Nephron progenitor cell (in vitro differentiated cells): Measurements from ENCODE around the gene TMPRSS11F.

ENCODE experiments used
- DNase-seq: peaks from one replicate; pipeline ENCODE4 v3.0.0; 2021
- H3K27ac Mint-ChIP-seq: 2 replicates; pipeline ENCODE4 v1.8.0; 2021; ENCODE audit warnings: mild to moderate bottlenecking, moderate library complexity, mixed read lengths
- H3K27me3 Mint-ChIP-seq: 2 replicates; pipeline ENCODE4 v1.8.0; 2021; ENCODE audit warnings: mild to moderate bottlenecking, low read depth, mixed read lengths; ENCODE audit not compliant: poor library complexity
- H3K36me3 Mint-ChIP-seq: 2 replicates; pipeline ENCODE4 v1.8.0; 2021; ENCODE audit warnings: low read depth, mixed read lengths
- H3K4me1 Mint-ChIP-seq: 2 replicates; pipeline ENCODE4 v1.8.0; 2021; ENCODE audit warnings: mixed read lengths
- H3K4me3 Mint-ChIP-seq: 2 replicates; pipeline ENCODE4 v1.8.0; 2021; ENCODE audit warnings: mild to moderate bottlenecking, moderate library complexity, mixed read lengths
- H3K9me3 Mint-ChIP-seq: 2 replicates; pipeline ENCODE4 v1.8.0; 2021; ENCODE audit warnings: mild to moderate bottlenecking, moderate library complexity, mixed read lengths
- TF ChIP-seq, protein P1 (sequence below): fragments of 200-600 bp; sonication (generic); IDR thresholded peaks from 2 replicates; pipeline ENCODE4 v1.5.0; 2021; ENCODE audit warnings: antibody characterized with exemption

The TMPRSS11F gene

GRCh38 chr4:68145261-68145660 is 15.6 kb upstream of the TMPRSS11F start:
- TF ChIP-seq, protein P1, sequence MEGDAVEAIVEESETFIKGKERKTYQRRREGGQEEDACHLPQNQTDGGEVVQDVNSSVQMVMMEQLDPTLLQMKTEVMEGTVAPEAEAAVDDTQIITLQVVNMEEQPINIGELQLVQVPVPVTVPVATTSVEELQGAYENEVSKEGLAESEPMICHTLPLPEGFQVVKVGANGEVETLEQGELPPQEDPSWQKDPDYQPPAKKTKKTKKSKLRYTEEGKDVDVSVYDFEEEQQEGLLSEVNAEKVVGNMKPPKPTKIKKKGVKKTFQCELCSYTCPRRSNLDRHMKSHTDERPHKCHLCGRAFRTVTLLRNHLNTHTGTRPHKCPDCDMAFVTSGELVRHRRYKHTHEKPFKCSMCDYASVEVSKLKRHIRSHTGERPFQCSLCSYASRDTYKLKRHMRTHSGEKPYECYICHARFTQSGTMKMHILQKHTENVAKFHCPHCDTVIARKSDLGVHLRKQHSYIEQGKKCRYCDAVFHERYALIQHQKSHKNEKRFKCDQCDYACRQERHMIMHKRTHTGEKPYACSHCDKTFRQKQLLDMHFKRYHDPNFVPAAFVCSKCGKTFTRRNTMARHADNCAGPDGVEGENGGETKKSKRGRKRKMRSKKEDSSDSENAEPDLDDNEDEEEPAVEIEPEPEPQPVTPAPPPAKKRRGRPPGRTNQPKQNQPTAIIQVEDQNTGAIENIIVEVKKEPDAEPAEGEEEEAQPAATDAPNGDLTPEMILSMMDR: no peak
- H3K36me3 Mint-ChIP-seq: no peaks in the 10 kb centered on the region
- H3K27ac Mint-ChIP-seq: no peak overlapping the region
- peaks cover 11% of the 10 kb centered on the region for H3K9me3 Mint-ChIP-seq
- peaks cover 2% of the 10 kb centered on the region for H3K27me3 Mint-ChIP-seq
- no peaks in the 10 kb centered on the region for H3K4me1 Mint-ChIP-seq
- no peak for DNase-seq
- no peak overlapping the region for H3K4me3 Mint-ChIP-seq

- DNase-seq: no peak
- no peaks in the 10 kb centered on the region for H3K9me3 Mint-ChIP-seq
- no peaks in the 10 kb centered on the region for H3K36me3 Mint-ChIP-seq
- no peaks in the 10 kb centered on the region for H3K27me3 Mint-ChIP-seq
- no peak overlapping the region for H3K27ac Mint-ChIP-seq
- no peak overlapping the region for H3K4me3 Mint-ChIP-seq
- H3K4me1 Mint-ChIP-seq: no peaks in the 10 kb centered on the region
- TF ChIP-seq, protein P1: no peak
These were observed 12.2 kb upstream of the TMPRSS11F start for GRCh38 chr4:68141852-68142251.

DNA sequence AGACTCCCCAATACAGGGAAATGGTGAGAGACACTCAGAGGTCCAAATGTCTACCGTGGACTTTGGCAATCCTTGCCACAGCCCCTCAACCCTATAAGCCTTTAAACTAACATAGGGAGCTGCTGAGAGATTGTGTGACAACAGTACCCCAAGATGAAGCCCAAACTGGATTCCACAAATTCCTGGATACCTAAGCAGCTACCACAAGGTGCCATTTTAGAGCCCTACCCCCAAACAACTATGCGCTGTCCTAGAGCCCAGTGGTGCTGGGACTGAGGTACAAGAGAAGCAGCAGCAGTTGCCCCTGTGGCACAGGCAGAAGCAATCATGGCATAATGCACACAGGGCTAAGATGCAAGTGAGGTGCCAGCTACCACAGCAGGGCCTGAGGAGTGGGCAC is 2.7 kb upstream of the TMPRSS11F start:
- TF ChIP-seq, protein P1: no peak
- H3K4me1 Mint-ChIP-seq: no peaks in the 10 kb centered on the region
- no peak for DNase-seq
- no peaks in the 10 kb centered on the region for H3K9me3 Mint-ChIP-seq
- no peaks in the 10 kb centered on the region for H3K36me3 Mint-ChIP-seq
- no peak overlapping the region for H3K27ac Mint-ChIP-seq
- no peaks in the 10 kb centered on the region for H3K27me3 Mint-ChIP-seq
- no peak overlapping the region for H3K4me3 Mint-ChIP-seq

DNA sequence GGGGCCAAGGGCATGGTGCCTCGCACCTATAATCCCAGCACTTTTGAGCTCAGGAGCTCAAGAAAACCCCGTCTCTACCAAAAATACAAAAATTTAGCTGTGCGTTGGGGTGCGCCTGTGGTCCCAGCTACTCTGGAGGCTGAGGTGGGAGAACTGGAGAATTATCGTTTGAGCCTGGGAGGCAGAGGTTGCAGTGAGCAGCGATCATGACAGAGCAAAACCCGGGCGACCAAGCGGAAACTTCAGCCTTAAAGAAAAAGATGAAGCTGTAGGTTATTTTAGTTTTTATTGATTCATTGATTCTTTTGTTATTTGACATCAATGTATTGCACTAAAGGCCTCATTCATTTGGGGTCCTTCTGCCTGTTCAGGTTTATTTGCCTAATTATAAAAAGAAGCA is 5.4 kb downstream of the TMPRSS11F start:
- H3K4me3 Mint-ChIP-seq: no peak overlapping the region
- TF ChIP-seq, protein P1: no peak
- H3K27me3 Mint-ChIP-seq: no peaks in the 10 kb centered on the region
- no peak overlapping the region for H3K27ac Mint-ChIP-seq
- H3K36me3 Mint-ChIP-seq: no peaks in the 10 kb centered on the region
- no peaks in the 10 kb centered on the region for H3K4me1 Mint-ChIP-seq
- DNase-seq: no peak
- no peaks in the 10 kb centered on the region for H3K9me3 Mint-ChIP-seq

GRCh38 chr4:68123525-68123924 is 6.1 kb downstream of the TMPRSS11F start:
- Mint-ChIP-seq H3K9me3 (no peaks in the 10 kb centered on the region), H3K4me1 (no peaks in the 10 kb centered on the region), H3K27ac (no peak overlapping the region), H3K27me3 (no peaks in the 10 kb centered on the region), H3K4me3 (no peak overlapping the region), H3K36me3 (no peaks in the 10 kb centered on the region)
- no peak for DNase-seq
- TF ChIP-seq, protein P1: no peak

- no peak for DNase-seq
- no peaks in the 10 kb centered on the region for H3K36me3 Mint-ChIP-seq
- H3K27me3 Mint-ChIP-seq: no peaks in the 10 kb centered on the region
- H3K4me3 Mint-ChIP-seq: no peak overlapping the region
- no peak overlapping the region for H3K27ac Mint-ChIP-seq
- H3K4me1 Mint-ChIP-seq: no peaks in the 10 kb centered on the region
- TF ChIP-seq, protein P1: no peak
- H3K9me3 Mint-ChIP-seq: peaks cover 13% of the 10 kb centered on the region
These were observed 9.7 kb downstream of the TMPRSS11F start for GRCh38 chr4:68119921-68120320.
